ENCODE measurements around the gene FOXN4.
"Not testable (repeated sequence)": the region's sequence is repeated elsewhere in the genome, so short reads cannot be mapped to it uniquely, and the experiment has no call there.

FOXN4 gene, protein sequence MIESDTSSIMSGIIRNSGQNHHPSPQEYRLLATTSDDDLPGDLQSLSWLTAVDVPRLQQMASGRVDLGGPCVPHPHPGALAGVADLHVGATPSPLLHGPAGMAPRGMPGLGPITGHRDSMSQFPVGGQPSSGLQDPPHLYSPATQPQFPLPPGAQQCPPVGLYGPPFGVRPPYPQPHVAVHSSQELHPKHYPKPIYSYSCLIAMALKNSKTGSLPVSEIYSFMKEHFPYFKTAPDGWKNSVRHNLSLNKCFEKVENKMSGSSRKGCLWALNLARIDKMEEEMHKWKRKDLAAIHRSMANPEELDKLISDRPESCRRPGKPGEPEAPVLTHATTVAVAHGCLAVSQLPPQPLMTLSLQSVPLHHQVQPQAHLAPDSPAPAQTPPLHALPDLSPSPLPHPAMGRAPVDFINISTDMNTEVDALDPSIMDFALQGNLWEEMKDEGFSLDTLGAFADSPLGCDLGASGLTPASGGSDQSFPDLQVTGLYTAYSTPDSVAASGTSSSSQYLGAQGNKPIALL

DNA sequence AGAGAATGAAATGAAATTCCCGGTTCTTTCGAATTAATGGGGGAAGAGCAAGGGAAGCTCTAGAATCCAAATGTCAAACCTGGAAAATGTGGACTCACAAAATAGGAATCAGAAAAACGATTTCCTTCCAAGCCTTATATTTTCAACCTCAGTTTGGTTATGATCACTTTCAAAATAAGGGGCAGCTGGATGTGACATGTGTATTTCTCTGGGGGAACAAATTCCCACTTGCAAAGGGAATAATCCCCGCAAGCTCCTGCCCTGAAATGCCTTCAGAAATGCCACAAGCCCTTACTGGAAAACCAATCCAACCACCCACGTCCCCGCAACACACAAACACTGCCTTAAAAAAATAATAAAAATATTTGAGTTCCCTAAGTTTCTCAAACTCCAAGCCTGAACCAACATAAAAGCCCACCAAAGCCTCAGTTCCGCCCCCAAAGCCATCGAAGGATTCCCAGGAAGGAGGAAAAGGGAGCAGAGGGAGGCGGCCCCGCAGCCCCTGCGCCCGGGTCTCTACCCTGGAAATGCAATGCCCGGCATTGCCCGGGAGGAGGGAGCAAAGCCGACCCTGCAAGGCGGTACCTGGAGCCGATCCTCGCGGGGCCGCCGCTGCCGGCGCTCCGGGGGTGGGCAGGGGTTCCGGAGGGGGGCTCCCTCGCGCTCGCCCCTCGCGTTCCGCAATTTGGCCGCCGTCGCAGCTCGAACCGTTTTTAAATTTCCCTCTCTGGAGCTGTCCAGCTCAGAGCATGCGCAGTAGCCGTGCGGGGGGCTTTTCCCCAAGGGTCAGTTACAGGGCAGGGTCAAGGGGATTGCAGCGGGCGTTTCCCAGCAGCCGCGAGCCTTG is at the start of gene FOXN4:
Gene FOXN4 (minus strand): TSS at position 751 of the 847 bp plus-strand sequence. CDS start 963 bp downstream, outside the sequence.
- no peak for DNase-seq (ENCODE audit: low read depth in 2 of 2)

DNA sequence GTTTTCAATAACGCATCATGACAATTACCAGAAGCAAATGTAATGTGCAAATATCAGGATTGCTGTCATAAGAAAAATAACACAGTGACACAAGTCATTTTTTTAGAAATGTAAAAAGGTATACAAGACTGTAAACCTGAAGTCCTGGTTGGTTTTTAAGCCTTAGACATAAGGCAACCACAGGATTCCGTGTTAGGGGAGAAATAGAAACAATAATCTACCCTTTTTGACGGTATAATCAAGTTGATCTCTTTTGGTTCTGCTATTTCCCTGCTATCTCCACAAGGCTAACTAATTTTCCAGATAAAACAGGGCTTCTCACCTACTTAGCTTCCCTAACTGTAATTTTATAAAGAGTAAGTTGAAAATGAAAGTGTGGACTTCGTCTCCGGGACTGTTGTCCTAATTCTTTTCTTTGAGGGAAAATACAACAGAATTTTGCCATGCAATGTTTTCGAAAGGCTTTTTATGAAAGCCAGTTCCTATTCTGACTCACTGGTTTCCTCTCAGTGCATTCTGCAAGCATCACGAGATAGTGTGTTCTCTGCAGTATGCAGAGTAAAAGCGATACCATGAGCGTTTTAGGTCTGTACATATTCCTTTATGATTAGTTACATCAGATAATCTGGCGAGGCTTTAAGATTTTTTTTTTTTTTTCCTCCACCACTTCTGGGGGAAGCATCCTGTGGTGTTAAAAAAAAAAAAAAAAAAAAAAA is 49.2 kb upstream of the FOXN4 start:
- no peak for DNase-seq (ENCODE audit: low read depth in 2 of 2)

DNA sequence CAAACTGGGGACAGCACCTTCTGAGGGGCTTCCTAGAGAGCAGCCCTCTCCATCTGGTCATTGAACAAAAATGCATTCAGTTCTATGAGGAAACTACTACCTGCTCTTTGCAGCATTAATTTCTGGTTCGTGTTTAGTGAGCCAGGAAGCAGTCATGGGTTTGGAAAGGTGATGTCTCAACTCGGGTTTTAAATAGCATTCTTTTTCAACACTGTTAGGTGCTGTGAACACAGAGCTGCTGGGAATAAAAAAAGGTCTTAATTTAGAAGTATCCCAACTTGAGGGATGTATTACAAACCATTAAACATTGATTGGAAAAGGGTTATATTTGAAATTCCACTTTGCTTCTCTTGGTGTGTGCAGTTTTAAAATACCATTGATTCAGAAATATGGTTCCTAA is 47.9 kb upstream of the FOXN4 start:
- no peak for DNase-seq (ENCODE audit: low read depth in 2 of 2)

DNA sequence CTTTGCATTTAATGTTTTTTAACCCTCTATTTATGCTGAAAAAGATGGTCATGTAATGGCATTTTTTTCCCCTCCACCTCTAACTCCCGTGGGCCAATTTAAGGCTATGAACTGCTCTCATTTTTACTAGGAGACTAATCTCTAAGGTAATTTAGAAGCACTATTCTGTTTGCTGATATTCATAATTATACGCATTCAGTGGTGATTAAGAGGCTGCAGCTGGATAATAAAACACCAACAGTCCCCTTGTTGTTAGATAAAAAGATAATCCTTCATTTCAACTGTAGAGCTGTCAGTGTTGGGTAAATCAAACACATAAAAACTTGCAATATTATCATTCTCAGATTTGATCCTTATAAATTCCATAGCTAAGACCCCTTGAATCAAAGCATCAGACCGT is 47.5 kb upstream of the FOXN4 start:
- DNase-seq (ENCODE audit: low read depth in 2 of 2): no peak

DNA sequence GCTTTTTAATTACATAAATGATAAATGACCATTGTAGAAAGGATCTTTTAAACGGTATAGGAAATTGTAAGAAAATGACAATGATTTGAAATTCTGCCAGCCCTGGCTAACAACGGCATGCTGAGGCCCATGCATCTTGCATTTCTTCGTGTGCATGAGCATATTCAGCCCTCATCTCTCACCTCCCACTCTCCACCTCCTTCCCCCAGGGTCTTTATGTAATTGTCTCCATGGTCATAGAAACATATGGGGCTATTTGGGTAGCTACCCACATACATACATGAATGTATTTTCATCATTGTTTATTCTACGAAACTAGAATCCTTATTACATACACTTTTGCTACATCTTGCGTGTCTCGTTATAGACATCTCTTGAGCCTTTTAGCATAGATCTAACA is 43.1 kb upstream of the FOXN4 start:
- no peak for DNase-seq (ENCODE audit: low read depth in 2 of 2)

DNA sequence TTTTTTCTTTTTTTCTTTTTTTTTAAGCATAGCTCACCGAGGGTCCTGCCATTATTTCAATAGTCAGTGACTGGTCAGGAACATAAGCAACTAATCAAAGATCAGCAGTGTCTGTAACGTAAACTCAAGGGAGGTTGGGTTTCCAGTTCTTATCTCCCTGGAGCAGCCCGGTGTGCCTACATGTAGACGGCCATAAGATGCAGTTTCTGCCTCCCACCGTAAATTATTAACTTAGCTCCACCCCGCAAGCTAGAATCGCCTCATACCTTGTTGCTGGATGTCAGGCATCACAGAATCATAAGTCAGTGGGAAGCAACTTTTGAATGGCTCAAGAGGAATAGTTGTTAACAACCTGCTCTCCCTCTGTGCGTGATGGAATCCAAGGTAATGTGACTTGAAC is 38.5 kb upstream of the FOXN4 start, which contains the start of gene MYO1H:
Gene MYO1H (plus strand): TSS at position 312 of the 400 bp plus-strand sequence. CDS start 61 bp downstream, at position 373.
- DNase-seq (ENCODE audit: low read depth in 2 of 2): no peak

DNA sequence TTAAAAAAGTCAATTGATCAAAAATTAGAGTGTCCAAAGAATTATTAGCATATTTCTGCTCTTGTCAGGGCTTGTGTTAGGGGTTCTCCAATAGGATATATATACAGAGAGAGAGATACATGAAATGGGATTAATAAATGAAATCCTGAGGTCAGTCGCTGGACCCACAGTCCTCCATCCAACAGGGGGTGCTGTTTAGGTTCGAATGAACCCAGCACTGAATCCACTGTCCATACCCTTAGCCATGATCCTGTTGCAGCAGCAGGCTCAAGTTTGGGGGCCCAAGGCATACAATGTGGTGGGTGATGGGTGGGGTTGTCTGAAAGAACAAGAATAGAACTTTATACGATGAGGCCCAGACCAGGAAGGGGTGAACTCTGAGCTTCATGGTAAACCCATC is 37.8 kb upstream of the FOXN4 start:
- no peak for DNase-seq (ENCODE audit: low read depth in 2 of 2)

DNA sequence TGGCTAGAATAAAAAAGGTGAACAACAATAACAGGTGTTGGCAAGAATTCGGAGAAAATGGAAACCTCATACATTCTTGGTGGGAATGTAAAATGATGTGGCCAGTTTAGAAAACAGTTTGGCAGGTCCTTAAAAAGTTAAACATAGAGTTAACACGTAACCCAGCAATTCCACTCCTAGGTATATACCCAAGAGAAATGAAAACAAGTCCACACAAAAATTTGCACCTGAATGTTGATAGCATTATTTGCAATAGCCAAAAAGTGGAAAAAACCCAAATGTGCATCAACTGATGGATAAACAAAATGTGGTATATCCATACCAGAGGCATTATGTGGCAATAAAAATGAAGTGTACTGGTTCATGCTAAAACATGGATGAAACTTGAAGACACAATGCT is 36.3 kb upstream of the FOXN4 start:
- DNase-seq (ENCODE audit: low read depth in 2 of 2): no peak

DNA sequence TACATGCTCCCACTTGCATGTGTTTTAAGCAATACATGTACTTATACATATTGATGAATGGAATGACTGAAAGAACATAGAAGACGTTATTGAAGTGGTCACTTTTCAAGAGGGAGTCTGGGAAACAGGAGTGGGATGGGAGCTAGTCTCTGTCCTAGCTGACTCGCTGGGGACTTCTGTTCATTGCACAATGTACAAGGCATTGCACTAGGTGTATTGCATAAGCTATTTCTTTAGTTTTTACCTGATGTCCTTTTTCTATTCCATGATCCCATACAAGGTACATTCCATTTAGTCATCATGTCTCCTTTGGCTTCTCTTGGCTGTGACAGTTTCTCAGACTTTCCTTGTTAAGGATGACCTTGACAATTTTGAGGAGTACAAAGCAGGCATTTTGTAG is 34.6 kb upstream of the FOXN4 start:
- DNase-seq (ENCODE audit: low read depth in 2 of 2): no peak

DNA sequence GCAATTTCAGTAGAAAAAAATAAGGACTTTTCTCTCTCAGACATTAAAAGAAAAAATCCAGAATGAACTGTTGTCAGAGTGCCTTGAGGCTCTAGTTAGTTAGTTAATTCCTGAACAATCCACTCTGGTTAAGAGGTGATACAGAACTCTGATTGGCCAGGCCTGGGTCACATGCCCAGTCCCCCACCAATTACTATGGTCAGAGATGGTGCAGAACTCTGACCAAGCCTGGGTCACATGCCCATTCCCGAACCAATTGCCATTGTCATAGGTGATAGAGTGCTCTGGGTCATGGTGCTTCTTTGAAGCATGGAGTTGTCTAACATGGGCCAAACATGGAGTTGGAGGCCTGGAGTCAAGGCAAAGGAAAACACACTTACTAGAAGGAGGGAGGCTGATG is 27.5 kb upstream of the FOXN4 start:
- DNase-seq (ENCODE audit: low read depth in 2 of 2): no peak

DNA sequence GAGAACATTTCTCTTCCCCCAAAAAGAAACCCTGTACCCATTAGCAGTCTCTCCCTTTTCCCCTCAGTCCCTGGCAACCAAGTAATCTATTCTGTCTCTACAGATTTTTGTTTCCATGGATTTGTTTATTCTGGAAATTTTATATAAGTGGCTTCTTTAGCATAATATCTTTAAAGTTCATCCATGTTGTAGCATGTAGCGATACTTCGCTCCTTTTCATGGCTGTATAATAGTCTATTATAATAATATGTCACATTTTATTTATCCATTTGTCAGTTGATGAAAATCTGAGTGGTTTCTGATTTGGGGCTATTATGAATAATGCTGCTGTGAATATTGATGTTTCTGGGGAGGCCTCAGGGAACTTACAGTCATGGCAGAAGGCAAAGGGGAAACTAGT is 25.8 kb upstream of the FOXN4 start:
- no peak for DNase-seq (ENCODE audit: low read depth in 2 of 2)

DNA sequence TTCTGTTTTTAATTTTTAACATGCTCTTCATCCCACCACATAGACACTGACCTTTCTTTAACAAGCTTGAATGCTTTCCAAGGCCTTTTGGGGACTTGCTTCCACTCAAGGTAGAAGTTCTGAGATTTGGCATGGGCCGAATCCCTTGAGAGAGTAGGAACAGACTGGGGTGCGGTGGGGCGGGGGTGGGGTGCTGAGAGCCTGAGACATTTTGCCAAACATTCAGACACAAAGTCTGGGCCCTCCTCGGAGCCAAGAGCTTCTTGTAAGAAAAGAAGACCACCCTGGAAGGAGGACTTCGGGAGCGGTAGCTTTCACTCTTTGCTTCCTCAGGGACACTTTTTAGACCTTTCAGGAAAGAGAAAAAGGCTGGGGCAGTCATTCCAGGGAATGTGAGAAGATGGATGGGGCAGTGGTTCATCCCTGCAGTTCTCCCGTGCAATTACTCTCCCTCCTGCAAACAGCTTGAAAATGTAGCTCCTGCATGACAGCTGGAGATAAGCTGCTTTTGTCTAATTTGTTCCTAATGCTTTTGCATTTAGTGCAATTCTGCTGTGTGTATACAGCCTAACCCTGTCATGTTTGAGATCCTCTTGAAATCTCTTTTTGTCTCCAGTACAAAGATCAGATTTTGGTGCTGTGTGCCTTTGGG is 22.3 kb upstream of the FOXN4 start:
- DNase-seq (ENCODE audit: low read depth in 2 of 2): no peak

DNA sequence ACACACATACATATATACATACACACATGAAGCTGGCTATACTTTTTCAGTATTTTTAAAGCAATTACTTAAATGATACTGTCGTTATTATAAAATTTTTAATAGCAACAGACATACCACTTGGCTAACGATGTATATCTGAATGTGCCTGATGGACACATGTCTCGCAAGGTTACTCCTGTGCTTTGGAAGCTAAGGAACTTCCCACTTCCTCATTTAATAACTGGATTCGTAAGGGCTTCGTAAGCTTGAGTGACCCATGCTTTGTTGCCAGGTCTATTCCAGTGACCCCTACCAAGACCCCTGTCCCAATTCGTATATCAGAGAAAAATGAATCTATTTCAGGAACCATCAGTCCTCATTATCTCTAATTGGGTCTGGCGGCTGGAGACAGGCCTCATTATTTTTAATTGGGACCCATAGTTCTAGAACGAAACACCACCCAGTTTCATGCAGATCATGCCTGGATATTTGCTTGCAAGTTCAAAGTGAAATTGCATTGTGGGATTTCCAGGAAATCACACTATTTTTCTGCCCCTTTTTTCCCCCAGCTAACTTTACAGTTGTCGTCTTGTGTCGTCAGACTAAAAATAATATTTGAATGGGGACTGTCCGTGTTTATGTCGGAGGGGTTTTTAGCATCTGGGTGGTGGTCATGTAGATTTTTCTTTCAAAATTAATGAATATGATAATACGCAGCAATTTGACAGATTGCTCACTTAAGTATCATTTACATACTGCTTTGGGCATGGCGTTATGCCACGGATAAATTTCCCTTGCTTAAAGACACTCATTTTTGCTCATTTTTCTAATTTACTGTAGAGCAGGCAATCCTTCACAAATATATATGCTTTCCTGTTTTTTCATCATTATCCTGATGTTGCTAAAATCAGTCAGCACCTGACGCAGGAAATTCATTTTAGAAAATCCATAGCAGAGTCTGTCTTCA is 21.5 kb upstream of the FOXN4 start:
- no peak for DNase-seq (ENCODE audit: low read depth in 2 of 2)

DNA sequence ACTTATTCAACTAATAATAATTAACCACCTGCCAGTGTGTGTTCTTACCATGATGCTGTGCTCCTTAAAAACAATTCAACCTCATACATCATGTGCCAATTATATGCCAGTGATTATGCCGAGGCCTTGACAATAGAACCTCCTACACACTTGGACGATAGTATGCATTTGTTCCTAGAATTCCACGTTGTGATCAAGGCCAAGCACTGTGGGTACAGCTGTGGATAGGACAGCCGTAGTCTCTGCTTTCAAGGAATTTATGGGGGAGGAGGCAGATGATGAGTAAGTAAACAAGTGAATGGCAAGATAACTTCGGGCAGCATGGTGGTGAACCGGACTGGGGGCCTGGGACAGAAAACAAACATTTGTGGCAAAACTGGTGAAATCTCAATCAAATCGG is 20.6 kb upstream of the FOXN4 start:
- no peak for DNase-seq (ENCODE audit: low read depth in 2 of 2)

DNA sequence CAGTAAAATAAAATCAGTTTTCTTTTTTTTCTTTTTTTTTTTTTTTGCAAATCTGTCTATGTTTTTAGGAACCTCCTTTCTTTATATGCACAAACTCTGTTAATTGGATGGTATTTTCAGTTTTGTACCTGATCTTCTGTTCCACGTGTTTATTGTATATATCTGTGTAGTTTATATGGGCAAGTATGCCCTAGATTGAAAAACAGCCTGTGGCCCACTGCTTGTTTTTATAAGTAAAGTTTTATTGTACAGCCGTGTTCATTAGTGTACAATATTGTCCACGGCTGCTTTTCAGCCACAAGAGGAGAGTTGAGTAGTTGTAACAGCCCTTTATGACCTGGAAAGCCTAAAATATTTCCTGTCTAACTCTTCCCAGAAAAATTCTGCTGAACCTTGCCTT is 19.9 kb upstream of the FOXN4 start:
- no peak for DNase-seq (ENCODE audit: low read depth in 2 of 2)

DNA sequence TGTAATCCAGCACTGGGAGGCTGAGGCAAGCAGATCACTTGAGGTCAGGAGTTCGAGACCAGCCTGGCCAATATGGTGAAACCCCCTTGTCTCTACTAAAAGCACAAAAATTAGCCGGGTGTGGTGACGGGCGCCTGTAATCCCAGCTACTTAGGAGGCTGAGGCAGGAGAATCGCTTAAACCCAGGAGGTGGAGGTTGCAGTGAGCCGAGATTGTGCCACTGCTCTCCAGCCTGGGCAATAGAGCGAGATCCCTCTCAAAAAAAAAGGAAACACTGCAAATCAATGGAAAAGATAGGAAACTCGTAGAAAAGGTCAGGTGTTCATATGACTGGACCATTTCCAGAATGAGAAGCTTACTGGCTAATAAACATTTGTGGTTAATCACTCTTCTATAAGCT is 12.2 kb upstream of the FOXN4 start:
- DNase-seq (ENCODE audit: low read depth in 2 of 2): not testable (repeated sequence)

DNA sequence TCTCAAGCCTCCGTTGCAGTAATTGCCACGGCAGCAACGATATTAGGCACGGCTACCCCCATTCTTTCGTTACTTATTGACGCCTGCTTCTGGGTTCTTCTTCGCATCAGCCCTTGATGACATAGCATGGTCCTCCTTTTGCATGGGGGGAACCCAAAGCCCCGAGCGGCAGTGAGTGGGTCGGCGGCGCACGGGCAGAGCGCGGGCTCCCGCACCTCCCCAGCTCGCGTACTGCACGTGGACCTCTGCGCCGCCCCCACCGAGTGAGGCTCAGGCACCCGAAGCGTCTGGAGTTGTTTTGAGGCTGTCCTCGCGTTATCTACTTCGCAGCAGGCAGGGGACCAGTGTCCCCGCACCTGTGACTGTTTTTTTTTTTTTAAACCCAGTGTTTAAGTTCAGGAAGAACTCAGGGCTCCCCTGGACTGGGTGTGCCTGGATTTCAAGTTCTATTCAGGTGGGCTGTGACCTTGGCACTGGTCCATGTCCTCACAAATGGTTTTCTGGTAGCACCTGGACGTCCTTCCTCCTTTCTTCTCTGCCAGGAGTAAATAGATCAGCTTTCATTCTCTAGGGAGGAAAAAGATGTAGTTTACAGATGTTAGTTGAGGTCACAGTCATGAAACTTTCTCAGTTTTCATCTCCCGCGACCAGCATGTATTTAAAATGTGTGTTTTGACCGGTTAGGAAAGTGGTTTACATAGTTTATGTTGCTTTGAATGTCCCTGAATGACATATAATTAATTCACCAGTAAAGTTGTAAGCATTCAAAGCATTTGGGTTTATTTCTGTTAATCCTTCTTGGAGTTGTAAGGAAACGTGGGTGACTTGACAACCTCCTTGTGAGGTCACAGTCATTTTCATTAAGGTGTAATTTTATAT is 1.4 kb upstream of the FOXN4 start:
- peak in 1 of 2 donors; percentile 9 for DNase-seq (ENCODE audit: low read depth in 2 of 2)

DNA sequence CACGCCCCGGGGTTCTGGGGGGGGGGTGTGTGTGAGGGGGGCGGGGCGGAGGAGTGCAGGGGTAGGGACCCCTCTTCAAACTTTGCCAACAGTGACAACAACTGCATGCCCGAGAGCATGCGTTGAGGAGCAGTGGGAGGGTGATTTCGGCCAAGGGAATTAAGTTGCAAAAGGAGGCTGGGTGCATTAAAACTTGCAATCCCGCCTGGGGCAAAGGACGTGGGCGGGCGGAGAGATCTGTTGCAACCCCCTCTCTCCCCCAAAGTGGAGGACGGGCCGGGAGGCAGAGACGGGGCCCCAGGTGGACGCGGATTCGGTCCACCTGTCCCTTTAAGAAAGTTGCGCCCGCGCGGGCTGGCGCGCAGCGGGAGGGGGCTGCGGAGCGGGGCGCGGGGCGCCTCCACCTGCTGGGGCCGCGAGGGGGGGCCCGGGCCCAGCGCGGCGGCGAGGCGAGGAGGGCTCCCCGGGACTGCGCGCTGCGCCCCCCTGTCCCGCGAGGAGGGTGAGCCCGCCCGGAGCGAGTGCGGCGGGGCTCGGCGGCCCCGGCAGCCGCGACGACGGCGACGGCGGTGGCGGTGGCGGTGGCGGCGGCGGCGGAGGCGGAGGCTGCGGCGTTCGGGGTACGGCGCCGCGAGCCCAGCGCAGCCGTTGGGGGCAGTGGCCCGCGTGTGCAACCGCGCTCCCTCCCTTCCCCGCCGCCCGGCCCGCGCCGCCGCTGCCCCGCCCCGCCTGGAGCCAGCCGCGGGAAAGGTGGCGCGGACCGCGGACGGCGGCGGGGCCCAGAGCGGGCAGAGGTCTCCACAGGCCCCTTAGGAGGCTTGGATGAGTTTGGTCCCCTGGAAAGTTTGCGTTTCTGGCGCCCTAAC is 530 bp upstream of the FOXN4 start:
- no peak for DNase-seq (ENCODE audit: low read depth in 2 of 2)

Data from activated CD4-positive, alpha-beta T cell treated with anti-CD3 and anti-CD28 coated beads for 24 hours (primary cell).